ENCODE results near the gene SCRG1. TPM values are rescaled to one million over a fixed set of nuclear protein-coding genes. Genes with fewer than 3 reads are reported as not detected.

Gene SCRG1
- total and polyA plus RNA-seq, 2 donors (not counting 1 experiment from before 2014, with no cell fraction given) = not detected

- no peak overlapping the region for H3K4me3 Mint-ChIP-seq
- intact Hi-C loops (cut with micrococcal nuclease) = no loop called here
Observed at GRCh38 chr4:173442223-173442932, 43.5 kb upstream of the SCRG1 start.

More at GRCh38 chr4:173442223-173442932, 43.5 kb upstream of the SCRG1 start:
- peaks cover 5% of the 10 kb centered on the region for H3K4me1 Mint-ChIP-seq
- H3K9me3 ChIP-seq (ENCODE audit: control extremely low read depth in 1 of 3, control insufficient read depth in 2 of 3, insufficient read depth in 1 of 3, low read length in 2 of 3) = peaks cover 0 to 3% (median 0%) of the 10 kb centered on the region in 3 donors
- H3K27ac ChIP-seq (ENCODE audit: low read length in 2 of 2) = no peak overlapping the region
- no peaks in the 10 kb centered on the region for H3K79me2 ChIP-seq (ENCODE audit: control insufficient read depth, insufficient read depth, low read length)
- H3K27ac Mint-ChIP-seq = no peak overlapping the region
- H2AFZ ChIP-seq (ENCODE audit: insufficient read depth, low read depth, low read length, poor library complexity, severe bottlenecking) = no peak overlapping the region
- POLR2A ChIA-PET = no interaction called here
- no peaks in the 10 kb centered on the region for H3K9me3 Mint-ChIP-seq (ENCODE audit: insufficient read depth)
- no peak overlapping the region for H3K4me2 ChIP-seq (replicated peaks; ENCODE audit: low read depth, low read length, poor library complexity, severe bottlenecking)
- H4K20me1 ChIP-seq (ENCODE audit: control insufficient read depth, insufficient read depth, low read length, poor library complexity, severe bottlenecking) = no peaks in the 10 kb centered on the region
- 89% methylated on average over 6 of the region's 10 CpGs for WGBS (ENCODE audit: insufficient coverage)
- no peak overlapping the region for H3K9ac ChIP-seq (ENCODE audit: low read length)
- no peaks in the 10 kb centered on the region for H3K36me3 ChIP-seq (replicated peaks in 1 of 2; ENCODE audit: control extremely low read depth in 1 of 2, control insufficient read depth in 1 of 2, extremely low read depth in 1 of 2, insufficient read depth in 2 of 2, low read length in 1 of 2)
- no peaks in the 10 kb centered on the region for H3K4me1 ChIP-seq (ENCODE audit: control insufficient read depth in 2 of 2, insufficient read depth in 2 of 2, low read length in 2 of 2)
- ATAC-seq (ENCODE audit: low read depth) = no peak
- no peak for DNase-seq
- H3K27me3 ChIP-seq (replicated peaks in 1 of 4; ENCODE audit: control extremely low read depth in 1 of 4, control insufficient read depth in 3 of 4, insufficient read depth in 4 of 4, low read length in 3 of 4) = no peaks in the 10 kb centered on the region
- H3K4me3 ChIP-seq (ENCODE audit: control extremely low read depth in 1 of 5, extremely low read depth in 1 of 5, insufficient read depth in 1 of 5, low read depth in 2 of 5, low read length in 4 of 5) = no peak overlapping the region
- no peaks in the 10 kb centered on the region for H3K27me3 Mint-ChIP-seq
- CTCF ChIA-PET = interaction anchor here (1.2 kb wide), 1 partner anchor 429 kb away, joined by 3 read pairs; no protein-coding TSS in a partner anchor
- TF ChIP-seq EZH2 (IDR thresholded peaks at IDR 0.05; ENCODE audit: borderline replicate concordance, insufficient read depth, low read depth, low read length, poor library complexity, severe bottlenecking) (no peak), CTCF (IDR thresholded peaks at IDR 0.05) (no peak)
